GM18858 (cell line): ENCODE measurements around the gene IKZF5.

Experiments
- ATAC-seq: cut with Tn5 transposase; IDR thresholded peaks from one replicate; pipeline ENCODE4 v1.9.1; 2021; ENCODE audit not compliant: unreplicated experiment

IKZF5 gene

DNA sequence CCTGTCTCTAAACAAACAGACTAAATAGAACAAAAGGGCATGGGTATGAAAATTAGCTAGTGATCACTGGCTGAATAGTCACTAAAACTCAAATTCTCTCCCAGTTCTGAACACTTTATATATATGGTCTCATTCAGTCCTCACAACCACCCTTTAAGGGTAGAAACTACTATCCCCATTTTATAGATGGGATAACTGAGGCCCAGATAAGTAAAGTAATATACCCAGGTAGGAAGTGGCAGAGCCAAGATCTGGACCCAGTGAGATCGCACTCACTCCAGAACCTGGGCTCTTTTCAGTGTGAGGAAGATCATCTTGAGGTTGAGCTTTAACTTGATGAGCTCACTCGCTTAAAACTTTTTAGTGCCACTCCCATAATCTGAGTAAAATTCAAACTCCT lies 23.9 kb downstream of the IKZF5 start:
- no peak for ATAC-seq

DNA sequence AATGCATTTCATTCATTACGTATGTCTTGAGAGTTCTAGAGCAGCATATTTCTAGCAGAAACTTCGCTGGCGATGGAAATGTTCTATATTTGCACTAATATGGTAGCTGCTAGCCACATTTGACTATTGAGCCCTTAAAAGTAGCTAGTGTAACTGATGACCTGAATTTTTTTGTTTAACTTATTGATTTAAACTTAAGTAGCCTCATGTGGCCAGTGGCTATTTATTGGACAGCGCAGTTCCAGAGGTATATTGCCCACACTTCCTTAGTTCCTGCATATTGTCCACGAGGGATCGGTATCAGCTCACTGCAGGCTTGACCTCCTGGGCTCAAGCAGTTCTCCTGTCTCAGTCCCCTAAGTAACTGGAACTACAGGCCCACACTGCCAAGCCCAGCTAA lies 24.7 kb downstream of the IKZF5 start:
- ATAC-seq: no peak

DNA sequence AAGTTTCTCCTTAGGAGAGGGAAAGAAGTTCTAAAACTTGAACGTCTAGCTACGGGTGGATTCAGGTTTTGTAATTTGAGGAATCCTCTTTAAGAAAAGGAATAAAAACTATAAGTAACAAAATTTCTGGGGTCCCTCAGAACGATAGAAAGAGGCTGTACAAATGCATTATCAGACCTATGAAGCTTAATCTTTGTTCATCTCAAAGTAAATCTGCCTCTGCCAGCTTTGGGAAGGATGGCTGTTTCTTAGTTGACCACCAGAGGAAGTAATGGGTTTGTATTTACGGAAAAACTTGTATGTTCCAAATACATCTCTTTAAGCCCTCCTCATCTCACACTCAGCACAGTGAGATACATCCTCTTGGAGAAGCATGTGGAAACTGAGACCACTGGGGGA lies 27.5 kb downstream of the IKZF5 start:
- no peak for ATAC-seq

- ATAC-seq: peak; percentile 88
Observed at GRCh38 chr10:122980209-122981065, 28.2 kb downstream of the IKZF5 start, which contains the start of gene PSTK. PSTK (plus strand) TSS chr10:122980401; CDS start chr10:122980480, 79 bp downstream.

- no peak for ATAC-seq
Observed at GRCh38 chr10:122974543-122975064, 34.0 kb downstream of the IKZF5 start.

GRCh38 chr10:122974023-122974422 lies 34.6 kb downstream of the IKZF5 start:
- ATAC-seq: no peak

- no peak for ATAC-seq
Observed at GRCh38 chr10:122968698-122969097, 39.9 kb downstream of the IKZF5 start.

DNA sequence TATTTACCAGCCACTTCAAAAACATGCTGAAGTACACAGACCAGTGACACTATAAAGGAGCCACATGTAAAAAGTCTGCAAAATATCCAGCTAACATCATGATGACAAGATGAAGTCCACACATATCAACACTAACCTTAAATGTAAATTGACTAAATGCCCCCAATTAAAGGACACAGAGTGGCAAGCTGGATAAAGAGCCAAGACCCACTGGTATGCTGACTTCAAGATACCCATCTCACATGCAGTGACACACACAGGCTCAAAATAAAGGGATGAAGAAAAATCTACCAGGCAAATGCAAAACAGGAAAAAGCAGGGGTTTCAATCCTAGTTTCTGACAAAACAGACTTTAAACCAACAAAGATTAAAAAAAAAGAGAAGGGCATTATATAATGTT lies 41.7 kb downstream of the IKZF5 start:
- ATAC-seq: no peak

GRCh38 chr10:122962405-122962804 lies 46.2 kb downstream of the IKZF5 start:
- no peak for ATAC-seq

DNA sequence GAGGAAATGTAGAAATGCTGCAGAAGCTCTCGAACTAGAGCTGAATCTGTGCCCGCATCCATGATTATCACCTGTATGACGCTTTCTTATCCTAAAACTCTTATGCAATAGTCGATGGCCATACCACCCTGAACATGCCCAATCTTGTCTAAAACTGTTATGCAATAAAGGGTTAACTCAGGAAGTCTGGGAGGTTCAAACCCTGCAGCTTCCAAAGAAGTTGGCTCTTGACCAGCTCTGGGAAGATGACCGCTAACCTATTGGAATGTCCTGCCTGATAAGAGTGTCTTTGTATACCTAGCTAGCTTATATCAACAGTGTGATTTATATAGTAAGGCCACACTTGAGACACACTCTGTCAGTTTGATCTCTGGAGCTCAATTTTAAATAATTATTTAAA lies 51.1 kb downstream of the IKZF5 start:
- no peak for ATAC-seq

GRCh38 chr10:122955892-122956291 lies 52.7 kb downstream of the IKZF5 start:
- no peak for ATAC-seq

DNA sequence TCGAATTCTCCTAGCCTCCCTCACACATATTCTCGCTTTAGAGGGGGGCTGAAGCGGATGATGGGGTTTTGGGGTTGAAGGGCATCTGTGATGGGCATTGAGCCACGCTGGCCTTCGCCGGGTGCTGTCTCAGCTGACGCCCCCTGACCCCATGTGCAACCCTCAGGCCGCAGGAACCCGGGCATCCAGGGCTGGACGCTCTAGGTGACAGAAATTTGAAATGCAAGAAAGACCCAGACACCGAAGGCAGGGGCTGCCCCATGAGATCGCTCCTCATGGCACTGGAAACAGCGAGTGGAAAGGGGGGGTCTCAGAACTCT lies 53.9 kb downstream of the IKZF5 start:
- no peak for ATAC-seq

DNA sequence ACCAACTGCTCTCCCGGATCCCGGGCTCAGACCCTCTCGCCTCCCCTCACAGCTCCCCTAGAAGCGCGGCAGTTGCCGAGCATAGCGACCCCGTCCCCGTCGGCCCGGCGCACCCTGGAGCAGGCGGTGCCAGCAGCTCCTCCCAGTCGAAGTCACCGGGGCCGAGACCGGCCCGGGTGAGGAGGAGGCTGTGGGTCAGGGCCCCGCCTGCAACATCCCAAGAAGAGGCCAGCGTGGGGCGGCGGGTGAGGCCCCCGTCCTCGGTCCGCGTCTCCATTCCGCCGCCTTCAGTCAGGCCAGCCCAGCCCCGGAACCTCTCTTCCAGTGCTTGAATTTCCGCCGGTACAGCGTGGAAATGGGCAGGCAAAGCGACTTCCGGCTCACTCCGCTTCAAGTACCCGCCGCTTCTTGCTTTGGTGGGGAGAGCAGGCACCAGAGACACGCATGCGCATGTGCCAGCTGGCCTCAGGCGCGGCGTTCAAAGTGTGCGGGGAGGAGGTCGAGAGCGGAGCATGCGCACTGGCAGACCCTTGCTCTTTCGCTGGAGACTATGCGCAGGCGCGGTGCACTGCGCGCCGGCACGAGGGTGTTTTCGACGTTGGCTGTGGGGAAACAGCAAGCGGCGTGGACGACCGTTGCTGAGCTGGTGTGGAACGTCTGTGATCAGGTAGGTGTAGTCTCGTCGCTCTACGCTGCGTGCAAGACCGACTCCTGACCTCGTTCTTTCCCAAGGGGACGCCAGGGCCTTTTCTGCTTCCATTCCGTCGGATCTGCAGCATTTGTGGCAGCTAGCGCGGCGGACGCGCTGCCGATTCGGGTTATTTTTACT lies 54.5 kb downstream of the IKZF5 start, which contains the start of gene C10orf88:
C10orf88 (minus strand) TSS at position 326 of the 829 bp plus-strand sequence; CDS start at position 277, 49 bp downstream.
- peak; percentile 90 for ATAC-seq

GRCh38 chr10:122949296-122949695 lies 59.3 kb downstream of the IKZF5 start:
- no peak for ATAC-seq
